Measurements from ENCODE around the gene MYO9B.
A peak's percentile ranks its signal among the peaks of the same experiment; 100 is the strongest.
"Not testable (repeated sequence)": the region's sequence is repeated elsewhere in the genome, so short reads cannot be mapped to it uniquely, and the experiment has no call there.

The MYO9B gene

DNA sequence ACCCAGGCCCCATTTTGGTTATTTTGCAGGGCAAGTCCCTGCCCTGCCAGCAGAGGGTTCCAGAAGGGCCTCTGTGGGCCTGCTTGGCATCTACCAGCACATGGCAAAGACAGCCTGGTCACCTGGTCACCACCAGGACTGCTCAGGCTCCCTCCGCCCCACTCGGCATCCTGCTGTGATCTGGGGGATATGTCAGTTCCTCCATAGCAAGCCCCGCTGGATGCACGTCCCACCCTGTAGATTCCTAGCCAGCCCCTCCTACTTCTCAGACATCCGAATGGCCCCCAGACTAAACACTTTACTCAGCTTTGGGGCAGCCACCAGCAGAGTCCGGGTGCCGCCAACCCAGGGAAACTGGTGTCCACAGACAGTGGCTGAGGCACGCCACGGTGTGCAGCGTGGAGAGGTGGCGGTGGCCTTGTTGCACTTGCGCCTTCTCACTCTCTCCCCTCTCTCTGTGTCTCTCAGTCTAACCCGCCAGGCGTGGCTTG is 107.7 kb downstream of the MYO9B start:
- no peak for DNase-seq

DNA sequence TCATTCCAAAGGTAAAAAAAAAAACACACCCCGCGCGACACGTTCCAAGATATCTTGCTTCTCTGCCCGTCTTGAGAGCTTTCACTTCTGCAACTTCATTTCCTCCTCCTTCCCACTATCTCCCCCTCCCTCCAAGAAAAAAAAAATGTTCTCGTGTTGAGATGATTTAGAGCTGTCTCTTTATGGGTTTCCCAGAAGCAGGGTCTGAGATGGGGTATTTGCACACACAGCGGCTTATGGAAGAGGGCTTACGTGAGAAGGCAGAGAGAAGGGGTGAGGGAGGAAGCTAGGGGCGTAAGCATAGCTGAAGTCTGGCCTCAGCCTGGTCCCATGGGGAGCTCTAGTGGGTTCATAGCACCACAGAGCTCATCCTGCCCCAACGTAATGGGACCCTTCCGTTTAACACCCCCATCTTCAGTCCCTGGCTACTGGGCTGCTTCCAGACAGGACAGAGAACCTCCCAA is 108.3 kb downstream of the MYO9B start:
- no peak for DNase-seq

DNA sequence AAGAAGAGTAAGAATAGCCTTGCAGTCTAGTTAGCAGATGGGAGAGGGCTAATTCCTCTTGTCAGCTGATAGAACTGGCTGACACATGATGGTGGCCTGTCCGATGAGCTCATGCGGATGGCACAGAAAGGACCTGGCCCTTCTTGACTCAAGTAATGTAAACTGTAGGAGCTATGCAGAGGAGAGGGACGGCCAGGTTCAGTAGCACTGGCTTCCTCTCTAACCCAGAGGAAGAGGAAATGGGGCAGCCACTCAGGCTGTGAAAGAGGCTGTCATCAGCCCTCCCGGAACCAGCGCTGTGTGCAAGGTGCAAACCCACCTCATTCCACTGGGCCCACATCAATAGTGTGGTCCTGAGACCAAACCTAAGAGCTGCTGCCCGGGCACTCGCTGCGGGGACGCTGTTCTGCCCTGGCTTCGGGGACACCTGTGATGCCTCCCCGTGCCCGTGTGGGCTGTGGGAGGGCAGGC is 108.8 kb downstream of the MYO9B start:
- no peak for DNase-seq

DNA sequence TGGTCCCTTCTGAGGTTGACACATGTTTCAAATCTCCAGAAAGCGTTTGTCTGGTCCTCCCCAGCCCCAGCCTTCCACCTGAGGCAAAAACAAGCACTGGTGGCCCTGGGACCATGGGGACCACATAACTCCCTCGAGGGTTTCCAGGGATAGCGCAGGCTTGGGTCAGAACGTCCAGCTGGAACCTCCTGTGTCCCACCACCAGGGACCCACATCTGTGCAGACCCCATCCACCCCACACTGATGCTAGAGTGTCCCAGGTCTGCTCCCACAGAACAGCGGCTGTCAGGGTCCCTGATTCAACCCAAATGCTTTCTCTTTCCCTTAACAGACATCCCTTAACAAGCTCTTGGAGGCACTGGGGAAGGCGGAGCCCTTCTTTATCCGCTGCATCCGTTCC is 110.0 kb downstream of the MYO9B start:
- no peak for DNase-seq

DNA sequence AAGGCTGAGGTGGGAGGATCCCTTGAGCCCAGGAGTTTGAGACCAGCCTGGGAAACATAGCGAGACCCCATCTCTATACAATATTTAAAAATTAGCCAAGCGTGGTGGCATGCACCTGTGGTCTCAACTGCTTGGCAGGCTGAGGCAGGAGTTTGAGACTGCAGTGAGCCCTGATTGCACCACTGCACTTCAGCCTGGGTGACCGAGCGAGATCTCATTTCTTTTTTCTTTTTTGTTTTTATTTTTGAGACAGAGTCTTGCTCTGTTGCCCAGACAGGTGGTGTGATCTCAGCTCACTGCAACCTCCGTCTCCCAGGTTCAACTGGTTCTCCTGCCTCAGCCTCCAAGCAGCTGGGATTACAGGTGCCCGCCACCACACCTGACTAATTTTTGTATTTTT is 116.2 kb downstream of the MYO9B start:
- not testable (repeated sequence) for DNase-seq

DNA sequence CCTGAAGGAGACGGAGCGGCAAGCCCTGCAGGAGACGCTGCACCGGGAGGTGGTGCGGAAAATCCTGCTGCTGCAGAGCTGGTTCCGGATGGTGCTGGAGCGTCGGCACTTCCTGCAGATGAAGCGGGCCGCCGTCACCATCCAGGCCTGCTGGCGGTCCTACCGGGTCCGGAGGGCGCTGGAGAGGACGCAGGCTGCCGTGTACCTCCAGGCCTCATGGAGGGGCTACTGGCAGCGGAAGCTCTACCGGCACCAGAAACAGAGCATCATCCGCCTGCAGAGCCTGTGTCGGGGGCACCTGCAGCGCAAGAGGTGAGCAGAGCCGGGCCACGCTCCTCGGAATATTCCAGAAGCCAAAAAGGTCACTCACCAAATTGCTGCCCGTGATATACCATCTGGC is 117.2 kb downstream of the MYO9B start:
- no peak for DNase-seq

DNA sequence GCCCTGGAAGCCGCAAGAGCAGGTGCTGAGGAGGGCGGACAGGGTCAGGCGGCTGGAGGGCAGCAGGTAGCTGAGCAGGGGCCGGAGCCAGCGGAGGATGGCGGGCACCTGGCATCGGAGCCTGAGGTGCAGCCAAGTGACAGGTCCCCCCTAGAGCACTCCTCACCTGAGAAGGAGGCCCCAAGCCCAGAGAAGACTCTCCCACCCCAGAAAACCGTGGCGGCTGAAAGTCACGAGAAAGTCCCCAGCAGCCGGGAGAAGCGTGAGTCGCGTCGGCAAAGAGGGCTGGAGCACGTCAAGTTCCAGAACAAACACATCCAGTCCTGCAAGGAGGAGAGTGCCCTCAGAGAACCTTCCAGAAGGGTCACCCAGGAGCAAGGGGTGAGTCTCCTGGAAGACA is 119.0 kb downstream of the MYO9B start:
- no peak for DNase-seq

DNA sequence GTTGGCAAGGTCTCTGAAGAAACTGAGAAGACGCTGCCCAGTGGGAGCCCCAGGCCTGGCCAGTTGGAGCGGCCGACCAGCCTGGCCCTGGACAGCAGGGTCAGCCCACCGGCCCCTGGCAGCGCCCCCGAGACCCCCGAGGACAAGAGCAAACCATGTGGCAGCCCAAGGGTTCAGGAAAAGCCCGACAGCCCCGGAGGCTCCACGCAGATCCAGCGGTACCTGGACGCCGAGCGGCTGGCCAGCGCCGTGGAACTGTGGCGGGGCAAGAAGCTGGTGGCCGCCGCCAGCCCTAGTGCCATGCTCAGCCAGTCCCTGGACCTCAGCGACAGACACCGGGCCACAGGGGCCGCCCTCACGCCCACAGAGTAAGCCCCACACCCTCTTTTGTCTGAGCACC is 119.5 kb downstream of the MYO9B start:
- DNase-seq = no peak

DNA sequence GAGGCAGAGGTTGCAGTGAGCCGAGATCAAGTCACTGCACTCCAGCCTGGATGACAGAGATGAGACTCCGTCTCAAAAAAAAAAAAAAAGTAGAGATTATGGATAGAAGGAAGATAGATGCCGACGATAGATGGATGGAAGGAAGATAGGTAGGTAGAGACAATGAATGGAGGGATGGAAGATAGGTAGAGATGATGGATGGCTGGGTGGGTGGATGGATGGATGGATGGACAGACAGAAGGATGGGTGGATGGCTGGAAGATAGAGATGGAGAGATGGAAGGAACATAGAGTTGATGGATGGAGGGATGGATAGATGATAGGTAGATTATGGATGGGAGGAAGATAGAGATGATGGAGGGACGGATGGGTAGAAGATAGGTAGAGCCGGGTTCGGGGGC is 121.0 kb downstream of the MYO9B start:
- no peak for DNase-seq

DNA sequence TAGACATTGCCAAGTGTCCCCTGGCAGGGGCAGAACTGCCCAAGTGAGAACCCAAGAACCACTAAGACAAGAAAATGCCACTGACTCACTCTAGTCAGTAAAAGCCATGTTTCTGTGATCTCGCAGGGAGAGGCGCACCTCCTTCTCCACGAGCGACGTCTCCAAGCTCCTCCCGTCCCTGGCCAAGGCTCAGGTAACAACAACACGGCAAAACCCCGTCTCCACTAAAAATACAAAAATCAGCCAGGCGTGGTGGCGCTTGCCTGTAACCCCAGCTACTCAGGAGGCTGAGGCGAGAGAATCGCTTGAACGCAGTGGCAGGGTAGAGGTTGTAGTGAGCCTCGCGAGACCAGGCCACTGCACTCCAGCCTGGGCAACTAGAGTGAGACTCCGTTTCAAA is 122.1 kb downstream of the MYO9B start:
- DNase-seq = no peak

DNA sequence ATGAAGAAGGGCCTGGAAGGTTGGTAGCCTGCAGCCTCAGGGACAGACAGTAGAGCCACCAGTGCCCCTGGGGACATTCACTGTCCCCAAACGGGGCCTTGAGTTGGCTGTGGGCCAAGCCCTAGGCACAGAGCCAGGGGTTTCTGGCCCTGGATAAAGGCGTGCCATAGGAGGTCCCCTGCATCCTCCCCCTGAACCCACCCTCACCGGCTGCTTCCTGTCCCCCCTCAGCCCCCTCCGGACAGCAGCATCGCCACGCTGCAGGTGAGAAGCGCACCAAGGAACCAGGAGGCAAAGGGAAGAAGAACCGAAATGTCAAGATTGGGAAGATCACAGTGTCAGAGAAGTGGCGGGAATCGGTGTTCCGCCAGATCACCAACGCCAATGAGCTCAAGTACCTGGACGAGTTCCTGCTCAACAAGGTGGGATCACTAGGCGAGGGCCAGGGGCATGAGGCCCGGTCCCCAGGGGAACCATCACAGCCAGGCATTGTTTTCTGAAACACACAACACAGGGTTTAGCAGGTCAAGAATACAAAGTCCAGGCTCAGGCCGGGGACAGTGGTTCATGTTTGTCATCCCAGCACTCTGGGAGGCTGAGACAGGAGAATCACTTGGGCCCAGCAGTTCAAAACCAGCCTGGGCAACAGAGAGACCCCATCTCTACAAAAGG is 125.0 kb downstream of the MYO9B start:
- DNase-seq = no peak

DNA sequence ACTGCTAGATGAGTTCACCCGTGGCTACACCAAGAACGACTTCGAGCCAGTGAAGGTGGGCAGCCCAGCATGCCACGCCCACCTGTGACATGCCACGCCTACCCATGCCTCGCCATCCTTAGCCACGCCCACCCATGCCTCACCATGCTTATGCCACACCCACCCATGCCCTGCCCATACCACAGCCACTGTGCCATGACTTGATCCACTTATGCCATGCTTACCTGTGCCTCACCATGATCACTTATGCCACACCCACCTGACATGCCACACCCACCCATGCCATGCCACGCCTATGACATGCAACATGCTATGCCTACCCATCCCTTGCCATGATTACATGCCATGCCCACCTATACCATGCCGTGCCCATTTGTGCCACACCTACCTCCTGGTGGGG is 126.7 kb downstream of the MYO9B start:
- no peak for DNase-seq

DNA sequence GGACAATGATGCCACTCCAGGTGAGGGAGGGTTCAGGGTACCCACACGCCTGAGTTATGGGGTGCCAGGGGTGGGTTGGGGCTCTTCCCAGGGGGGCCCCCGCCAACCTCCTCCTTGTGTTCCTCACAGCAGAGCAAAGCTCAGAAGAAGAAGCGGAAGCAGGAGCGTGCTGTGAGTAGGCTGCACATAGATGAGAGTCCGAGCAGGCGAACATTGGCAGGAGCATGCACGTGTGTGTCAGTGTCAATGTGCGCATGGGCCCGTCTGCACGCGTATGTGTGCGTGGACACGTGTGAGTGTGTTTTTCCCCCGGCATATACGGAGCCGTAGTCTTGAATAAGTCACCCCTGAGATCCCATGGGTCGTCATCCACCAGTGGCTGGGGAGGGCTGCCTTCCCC is 127.1 kb downstream of the MYO9B start:
- no peak for DNase-seq

DNA sequence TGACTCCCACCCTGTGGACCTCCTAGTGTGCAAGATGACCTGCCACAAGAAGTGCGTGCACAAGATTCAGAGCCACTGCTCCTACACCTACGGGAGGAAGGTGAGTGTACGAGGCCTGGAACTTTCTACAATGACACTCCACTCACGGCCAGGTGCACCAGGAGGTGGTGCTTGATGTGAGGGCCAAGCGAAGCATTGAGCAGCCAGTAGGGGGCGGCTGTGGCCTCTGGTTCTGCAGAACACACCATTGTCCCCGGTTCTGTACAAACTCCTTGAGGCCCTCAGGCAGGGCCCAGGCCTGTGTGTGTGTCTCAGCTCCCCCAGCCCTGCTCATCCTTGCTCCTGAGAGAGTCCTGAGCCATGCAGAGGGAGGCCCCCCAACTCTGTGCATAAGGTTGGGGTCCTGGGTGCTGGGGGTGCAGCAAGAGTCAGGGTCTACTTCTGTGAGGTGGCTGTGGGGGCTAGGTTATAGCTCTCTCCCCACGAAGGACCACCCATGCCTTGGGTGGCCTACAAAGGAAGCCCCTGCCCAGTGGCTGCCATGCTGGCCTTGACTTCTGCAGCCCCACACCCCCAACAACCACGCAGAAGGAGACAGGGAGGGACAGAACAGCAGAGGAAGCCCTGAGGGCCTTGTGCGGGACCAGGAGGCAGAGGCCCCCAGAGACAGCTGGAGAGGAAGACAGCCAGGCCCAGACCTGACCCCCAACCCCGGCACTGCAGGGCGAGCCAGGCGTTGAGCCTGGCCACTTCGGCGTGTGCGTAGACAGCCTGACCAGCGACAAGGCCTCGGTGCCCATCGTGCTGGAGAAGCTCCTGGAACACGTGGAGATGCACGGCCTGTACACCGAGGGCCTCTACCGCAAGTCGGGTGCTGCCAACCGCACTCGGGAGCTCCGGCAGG is 129.9 kb downstream of the MYO9B start:
- DNase-seq = peak in 2 of 14 donors; percentile 7 to 18

DNA sequence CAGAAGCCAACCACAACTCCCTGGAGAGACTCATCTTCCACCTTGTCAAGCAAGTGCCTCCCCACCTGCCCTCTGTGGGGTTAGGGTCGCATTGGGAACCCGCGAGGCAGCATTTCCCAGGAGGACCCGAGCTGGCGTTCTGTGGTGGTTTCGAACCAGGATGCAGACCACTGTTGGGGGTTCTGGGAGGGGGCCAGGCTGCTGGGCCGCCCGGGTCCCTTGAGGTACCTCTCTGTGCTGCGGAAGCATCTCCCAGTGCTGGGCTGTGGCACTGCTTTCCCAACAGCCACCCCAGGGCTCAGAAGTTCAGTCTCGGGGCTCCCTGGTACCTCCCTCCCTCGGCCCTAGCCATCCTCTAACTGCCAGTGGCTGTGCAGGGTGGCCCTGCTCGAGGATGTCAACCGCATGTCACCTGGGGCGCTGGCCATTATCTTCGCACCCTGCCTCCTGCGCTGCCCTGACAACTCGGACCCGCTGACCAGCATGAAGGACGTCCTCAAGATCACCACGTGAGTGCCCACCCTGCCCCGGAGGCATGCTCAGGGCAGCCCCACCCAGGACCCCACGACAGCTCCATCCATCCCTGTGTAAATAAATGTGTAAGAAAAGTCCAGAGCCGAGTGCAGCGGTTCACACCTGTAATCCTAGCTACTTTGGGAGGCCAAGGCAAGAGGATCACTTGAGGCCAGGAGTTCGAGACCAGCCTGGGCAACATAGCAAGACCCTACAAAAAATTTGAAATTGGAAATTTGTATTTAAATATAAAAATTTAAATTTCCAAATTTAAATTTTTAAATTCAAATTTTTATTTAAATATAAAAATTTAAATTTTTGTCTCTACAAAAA is 131.4 kb downstream of the MYO9B start:
- no peak for DNase-seq

DNA sequence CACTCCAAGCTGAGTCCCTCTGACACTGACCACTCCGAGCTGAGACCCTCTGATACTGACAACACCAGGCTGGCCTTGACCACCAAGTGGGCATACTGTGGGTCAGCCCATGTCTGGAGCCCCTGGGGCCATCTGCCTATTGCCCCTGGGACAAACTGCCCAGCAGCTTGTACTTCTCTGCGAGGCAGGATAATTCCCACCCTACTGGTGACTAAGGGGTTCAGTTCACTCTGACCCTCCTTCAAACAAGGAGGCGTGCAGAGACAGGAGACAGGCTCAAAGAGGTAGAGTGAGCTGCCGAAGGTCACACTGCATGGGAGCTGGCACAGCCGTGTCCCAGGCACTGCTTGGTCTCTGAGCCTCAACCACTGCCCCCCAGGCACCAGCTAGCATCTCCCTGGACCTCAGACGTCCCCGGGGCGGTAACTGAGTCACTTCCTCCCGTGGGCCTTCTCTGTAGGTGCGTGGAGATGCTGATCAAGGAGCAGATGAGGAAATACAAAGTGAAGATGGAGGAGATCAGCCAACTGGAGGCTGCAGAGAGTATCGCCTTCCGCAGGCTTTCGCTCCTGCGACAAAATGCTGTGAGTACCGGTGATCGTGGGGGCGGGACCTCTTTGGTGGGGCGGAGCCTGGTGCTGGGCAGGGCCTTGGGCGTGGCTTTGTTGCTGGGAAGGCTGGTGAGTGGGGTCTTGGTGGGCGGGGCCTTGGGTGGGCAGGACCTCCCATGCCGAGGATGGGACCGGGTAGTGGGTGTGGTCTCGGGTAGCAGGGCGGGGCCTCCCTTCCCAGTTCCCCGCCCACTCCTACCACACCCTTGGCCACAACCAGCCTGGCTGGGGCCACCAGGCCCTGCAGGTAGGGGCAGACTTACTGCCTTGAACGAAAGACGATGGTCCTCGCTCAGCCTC is 133.8 kb downstream of the MYO9B start:
- DNase-seq = no peak

DNA sequence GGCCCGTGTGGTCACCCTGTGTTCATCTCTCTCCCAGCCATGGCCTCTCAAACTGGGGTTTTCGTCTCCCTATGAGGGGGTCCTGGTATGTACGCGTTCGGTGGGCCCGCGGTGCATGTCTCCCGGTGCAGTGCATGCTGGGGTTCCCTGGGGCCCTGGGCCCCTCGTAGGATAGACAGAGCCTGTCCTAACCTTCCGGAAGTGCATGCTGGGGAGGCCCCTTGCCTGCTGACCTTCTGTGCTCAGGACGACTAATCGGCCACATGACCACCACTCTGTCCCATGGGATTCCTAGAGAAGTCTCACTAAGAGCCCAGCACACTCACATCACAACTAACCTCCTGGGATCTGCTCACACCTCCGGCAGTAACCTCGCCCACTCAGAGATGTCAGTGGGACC is 134.7 kb downstream of the MYO9B start:
- DNase-seq = no peak

DNA sequence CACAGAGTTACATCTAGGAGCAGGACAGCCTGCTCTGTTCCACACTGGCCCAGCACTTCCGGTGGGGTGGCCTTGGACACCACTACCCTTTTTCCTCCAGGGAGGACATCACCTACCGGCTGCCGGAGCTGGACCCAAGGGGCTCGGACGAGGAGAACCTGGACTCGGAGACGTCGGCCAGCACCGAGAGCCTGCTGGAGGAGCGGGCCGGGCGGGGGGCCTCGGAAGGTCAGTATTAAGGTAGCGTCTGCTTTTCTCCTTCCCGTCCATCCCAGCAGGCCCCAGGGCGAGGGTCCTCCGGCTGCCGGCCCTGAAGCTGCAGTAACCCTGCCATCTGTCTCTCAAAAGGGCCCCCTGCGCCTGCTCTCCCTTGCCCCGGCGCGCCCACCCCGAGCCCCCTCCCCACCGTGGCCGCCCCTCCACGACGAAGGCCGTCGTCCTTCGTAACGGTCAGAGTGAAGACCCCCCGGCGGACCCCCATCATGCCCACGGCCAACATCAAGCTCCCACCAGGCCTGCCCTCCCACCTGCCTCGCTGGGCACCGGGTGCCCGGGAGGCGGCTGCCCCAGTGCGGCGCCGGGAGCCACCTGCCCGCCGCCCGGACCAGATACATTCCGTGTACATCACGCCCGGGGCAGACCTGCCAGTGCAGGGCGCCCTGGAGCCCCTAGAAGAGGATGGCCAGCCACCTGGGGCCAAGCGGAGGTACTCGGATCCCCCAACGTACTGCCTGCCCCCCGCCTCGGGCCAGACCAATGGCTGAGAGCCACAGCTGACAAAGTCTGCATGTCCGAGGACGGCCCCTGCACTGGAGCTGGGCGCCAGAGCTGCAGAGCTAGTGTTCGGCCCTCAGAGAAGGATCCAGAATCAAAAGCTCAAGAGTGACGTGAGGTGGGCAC is 136.2 kb downstream of the MYO9B start:
- no peak for DNase-seq

DNA sequence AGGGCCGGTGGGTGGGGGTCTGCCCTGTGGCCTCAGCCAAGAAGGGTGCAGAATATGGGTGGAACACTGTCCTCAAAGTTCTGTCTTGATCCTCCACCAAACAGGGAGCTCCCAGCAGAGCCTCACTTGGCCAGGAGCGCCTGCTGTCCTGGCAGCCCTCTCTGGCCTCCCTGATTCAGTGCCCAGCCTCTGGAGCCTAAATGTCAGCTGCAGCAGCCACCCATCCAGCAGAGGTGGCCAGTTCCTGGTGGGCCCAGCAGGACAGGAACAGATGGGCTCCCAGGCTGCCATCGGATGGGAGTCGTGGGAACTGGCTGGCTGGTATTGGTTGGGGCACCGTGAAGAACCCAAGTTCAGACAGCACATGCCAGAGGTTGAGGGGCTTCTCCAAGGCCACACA is 137.8 kb downstream of the MYO9B start:
- DNase-seq = no peak

DNA sequence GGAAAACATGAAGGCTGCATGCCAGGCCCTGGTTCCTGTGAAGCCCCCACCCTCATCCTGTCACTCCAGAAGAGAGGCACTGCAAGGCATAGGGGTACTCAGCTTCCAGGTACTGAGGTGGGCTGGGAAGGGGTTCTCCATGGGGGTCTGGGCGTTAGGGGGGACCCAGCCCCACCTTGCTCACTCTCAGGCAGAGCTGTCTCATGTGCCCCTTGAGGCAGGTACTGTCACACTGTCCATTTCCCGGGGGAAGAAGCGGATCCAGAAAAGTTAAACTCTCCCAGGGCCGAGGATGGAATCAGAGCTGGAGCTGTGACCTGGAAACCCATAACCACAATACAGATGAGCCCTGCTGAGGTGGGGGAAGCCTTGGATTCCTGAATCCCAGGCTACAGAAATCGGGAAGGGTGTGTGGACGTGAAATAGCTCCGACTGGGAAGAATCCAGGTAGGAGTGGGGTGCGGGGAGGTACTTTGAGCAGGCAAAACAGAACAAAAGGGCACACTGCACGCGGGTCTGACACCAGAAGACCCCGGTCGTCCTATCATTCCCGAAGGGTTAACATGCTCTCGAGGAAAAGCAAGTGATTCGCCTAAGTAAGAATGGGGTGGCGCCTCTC is 139.0 kb downstream of the MYO9B start:
- DNase-seq = no peak

Data from C1 segment of cervical spinal cord (tissue), 14 donors.